CD4-positive, alpha-beta T cell treated with Interleukin-15 for 1 hour (primary cell): ENCODE results near the gene DGKG.

Experiments used
- DNase-seq: peaks from one replicate; pipeline ENCODE4 v3.0.0-alpha.2; 2020

DGKG gene

DNA sequence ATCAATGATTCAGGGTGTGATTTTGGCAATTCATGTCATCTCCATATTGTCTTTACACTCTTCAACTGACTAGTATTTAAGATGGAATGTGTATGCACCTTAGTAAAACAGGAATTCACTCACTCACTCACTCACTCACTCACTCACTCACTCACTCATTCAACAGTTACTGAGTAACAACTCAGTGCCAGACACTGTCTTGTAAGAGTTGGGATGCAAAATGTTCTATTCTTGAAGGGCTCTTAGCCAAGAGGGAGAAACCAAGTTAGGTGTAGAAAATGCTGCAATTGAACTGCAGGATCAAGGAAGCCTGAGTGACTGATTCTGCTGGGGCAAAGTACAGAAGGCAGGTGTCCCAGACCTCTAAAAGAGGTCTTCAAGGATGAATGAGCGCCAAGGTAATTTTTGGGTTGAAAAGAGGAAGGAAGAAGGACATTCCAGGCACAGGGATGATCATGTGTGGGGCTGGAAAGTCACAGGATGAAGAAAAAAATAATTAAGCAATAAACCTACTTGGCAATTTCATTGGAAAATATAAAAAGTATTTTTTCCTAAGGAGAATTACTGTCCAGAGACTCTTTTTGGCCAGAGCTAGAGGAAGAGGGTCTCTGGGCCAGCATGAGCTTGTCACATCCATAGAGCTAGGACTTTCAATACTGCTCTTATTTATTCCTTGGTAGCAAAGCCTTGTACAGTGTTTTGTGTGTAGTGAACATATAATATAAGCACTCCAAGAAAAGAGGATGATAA is 194.2 kb downstream of the DGKG start:
- DNase-seq = no peak

DNA sequence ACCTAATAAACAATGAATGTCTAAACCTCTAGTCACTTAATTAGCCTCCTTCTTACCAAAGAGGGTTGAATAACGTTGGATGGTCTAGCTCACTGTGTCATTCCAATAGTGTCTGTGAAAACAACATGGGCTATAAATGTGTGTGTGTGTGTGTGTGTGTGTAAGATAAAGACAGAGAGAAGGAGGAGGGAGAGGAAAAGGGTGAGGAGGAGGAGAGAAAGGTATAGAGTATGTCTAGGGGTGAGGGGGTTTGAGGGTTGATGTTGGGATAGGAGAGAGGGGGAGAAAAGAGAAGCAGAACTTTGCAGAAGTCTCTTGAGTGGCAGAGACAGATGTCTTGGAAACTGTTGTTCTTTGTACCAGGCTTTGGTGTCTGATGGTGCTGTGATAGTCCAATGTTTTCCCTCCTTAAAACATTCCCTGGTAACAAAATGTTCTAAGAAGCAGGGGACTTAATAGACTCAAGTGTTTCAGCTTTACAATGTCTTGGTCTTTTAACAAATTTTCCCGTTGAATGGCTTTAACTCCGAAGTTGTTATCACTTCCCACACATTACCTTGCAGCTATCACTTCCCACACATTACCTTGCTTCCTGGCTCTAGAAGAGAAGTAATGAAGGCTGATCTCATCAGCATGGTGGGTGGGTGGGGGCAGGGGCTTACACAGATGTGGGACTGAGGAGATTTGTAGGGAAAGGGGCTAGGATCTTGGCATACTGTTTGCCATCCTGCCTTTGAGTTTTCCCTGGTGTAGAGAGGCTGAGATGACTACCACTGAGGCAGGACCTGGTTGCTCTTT is 195.3 kb downstream of the DGKG start:
- no peak for DNase-seq

DNA sequence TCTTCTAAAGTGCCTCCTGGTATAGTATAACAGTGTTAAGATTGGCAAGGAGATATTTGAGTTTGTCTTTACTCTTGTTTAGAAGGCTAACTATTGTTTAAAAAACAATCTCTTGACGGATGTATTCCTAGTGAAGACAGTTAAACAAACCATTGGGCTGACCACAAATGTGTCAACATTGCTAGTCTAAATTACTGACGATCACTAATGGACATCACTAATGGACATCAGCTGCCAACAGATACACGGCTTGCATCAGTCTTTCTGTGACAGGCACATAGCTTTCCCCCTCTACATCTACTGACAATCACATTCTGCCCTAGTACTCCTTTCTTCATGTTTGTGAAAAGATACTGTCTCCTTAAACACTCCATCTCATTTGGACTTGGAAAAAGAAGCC is 196.0 kb downstream of the DGKG start:
- DNase-seq = no peak

DNA sequence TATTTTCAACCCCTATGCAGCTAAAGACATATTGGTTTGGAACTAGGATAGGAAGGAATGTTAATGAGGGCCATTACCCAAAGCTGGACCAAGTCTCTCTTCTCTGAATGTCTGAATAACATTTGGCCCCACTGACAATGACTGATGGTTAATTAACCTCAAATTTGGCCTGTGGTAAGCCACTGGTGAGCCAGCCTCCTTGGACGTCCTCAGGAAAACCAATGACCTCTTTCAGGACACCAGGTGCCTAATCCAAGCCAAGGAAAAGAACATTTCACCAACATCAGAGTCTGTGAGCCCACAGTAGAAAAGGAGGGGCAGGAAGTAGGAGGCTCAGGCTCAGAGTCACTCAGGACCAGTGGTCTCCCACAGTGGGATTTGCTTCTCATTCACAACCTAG is 196.7 kb downstream of the DGKG start:
- no peak for DNase-seq

DNA sequence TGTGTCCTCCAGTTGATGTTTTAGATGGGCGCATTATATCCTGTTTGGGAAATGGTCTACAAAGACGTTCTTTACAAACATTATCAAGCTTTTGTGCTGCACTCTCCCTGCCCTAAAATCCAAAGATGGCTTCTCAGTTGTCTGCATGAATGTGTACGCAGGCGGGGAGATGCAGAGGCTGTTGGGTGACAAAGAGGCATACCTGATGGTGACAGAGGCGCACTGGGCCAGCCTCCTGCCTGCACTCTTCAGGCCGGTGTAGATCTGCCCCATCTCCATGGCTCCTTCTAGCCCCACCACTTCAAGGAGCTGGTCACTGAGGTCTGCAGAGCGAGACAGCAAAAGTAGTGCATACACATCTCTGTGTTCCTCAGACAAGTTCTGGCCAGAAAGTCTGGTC is 197.3 kb downstream of the DGKG start:
- no peak for DNase-seq

DNA sequence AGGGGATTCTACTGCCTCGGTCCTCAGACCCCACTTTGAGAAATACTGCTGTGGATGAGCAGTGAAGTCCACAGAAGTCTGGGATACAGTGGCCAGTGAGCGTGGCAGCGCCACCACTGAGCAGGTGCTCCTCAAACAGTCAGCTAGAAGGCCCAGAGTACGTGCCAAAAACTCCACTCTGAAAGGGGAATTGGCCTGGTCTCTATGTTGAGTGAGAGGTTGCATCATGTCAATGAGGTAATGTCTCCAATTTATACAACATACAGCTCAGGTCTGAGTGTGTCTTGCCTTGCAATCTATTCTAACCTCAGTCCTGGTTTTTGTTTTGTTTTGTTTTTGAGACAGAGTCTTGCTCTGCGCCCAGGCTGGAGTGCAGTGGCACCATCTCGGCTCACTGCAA is 199.8 kb downstream of the DGKG start:
- peak; percentile 26 for DNase-seq

DNA sequence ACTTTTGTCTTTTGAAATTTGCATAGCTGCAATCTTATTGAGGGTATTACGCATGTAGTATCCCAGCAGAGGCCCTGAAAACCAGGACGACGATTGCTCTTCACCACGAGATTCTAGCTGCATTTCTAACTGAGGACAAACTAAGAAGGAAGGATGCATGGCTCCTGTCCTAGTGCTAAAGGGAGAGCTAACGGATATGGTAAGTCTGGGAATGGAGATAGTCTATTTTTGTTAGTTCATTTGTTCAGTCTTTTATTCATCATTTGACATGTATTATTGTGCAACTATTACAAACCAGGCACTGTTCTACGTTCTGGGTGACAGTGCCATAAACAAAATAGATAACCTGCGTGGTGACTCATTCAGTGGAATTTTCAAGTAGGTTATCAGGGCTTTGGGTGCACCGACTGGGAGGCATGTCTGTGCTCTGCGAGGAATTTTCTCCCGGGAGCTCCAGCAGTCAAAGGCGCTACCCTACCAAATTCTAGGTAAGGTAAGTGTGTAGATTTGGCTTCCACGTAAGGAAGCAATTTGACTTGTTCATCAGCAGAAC is 201.3 kb downstream of the DGKG start:
- no peak for DNase-seq

DNA sequence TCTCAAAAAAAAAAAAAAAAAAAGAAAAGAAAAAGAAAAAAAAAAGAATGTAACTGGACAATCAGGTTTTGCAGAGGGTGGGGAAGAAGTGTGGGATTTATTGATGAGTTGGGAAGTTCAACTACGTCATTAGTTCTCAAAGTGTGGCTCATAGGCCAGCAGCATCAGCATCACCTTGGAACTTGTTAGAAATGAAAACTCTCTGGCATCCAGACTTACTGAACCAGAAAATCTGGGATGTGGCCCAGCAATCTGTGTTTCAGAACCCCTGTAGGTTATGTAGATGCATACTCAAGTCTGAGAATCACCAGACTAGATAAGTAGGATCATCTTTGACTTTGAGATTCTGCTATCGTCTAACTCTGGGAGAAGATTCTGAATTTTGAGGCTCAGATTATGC is 207.4 kb downstream of the DGKG start:
- no peak for DNase-seq

DNA sequence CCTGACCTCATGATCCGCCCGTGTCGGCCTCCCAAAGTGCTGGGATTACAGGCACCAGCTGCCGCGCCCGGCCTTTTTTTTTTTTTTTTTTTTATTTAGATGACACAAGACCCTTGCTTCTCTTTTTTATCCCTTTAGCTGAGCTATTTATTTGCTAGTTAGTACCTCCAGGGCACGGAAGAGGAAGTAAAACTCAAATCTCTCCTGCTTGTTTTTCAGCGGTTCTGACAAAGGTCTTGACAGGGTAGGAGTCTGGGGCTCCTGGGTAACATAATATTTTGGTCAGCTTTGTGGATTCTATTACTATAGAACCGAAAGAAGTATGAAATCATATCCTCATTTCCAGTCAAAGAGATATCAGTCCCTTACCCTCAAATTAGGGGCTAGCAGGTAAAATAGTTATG is 209.1 kb downstream of the DGKG start:
- DNase-seq = peak; percentile 50

DNA sequence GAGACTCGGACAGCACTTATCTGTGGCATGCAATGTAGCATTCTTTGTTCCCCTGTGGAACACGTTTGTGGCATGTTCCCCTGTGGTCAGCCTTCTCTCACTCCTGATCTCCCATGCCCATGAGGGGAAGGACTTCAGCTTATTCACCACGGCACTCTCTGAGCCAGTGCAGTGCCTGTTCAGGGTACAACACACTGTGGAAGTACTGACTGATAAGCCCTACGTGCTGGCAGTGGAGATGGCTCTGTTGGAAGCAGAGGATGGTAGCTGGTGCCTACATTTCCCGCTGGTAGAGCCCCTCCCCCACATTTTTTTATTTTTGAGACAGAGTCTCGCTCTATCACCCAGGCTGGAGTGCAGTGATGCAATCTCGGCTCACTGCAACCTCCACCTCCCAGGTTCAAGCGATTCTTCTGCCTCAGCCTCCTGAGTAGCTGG is 209.7 kb downstream of the DGKG start:
- DNase-seq = no peak

DNA sequence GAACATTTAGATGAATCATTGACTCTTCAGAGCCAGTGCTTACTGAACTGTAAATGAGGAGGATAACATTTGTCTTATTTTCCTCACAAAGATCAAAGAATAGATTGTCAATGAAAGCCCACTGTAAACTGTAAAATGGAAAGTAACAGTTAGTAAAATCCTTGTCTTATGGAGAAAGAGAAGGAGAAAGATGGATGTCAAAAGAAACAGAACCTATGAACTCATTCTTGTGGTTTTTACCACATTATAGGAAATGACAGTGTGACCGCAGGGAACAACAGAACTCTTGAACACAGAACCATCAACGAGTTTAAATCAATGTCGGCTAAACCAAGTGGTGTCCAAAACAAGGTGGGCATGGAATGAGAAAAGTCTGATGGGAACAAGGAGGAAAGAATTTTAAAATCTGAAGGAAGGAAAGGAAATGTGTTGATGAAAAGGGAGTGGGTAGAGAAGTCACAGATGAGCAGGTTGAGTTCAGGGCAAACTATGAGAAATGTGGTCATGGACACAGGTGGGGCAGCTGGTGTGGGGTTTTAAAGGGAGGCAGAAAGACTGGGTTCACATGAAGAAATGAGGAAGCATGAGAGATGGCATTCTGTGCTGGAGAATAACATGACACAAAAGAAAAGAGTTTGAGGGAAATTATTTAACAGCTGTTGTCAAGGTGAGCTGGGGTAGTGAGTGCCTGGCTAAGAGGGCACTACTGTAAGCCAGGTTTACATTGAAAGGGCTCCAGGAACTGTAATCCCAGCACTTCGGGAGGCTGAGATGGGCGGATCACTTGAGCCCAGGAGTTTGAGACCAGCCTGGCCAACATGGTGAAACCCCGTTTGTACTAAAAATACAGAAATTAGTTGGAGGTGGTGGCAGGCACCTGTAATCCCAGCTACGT is 210.7 kb downstream of the DGKG start:
- no peak for DNase-seq

DNA sequence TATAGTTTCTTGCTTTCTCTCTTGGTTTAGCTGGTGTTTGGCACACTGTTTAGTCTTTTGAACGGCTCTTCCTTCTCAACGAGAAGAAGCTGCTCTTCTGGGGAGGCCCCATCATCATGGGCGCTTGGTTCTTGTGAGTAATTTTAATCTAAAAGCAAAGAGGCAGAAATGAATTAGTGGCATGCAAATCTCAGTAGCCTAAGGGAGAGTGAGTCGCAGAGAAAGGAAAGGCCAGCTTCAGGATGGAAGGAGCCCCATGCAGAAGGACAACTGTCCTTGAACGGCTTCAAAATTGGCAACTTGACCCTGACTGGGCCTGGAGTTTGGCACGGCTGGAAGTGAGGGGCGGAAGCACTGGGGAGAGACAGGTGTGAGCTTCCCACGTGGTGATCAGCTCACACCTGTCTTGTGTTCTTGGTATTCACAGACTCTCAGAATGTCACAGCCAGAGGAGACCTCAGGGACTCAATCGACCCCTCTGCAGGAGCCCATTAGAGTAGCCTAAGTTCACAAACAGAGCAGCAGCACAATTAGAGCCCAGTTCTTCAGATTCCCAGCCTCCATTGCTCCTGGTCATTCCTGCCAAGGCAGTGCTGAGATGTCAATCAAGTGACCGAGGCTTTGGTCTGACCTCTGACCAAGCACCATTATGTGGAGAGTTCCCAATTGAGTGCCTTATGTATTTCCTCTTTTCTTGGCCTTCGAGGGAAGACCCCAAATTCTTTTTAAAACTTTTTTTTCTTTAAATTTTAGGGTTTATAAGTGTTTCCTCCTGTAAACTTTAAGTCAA is 211.8 kb downstream of the DGKG start:
- DNase-seq = no peak

DNA sequence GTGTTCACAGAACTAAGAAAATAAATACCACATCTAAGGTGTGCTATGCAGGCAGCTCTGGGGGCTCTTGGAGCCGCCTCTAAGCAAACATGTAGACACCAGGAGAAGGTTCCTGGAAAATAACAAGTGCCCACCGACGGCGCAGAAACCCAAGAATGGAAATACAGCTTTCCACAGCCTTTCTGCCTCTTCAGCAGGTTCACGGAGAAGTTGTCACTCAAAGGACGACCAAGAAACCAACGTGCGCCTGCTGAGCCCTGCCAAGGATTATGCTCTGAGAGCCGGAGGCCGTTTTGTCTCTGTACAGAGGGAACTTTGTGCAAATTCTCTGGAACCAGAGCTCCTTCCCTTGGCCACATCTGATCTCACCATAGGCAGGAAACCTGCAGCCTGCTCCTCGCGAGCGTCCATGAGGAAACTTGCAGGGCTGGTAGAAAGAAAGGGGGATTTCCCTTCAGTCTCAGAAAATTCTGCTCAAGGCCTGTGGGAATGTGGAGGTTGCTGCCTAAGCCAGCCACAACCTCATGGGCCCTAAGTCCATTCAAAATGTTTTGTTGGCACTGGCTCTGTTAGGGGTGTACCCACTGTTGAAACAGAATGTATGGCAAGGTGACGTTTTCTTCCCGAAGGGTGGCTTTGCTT is 212.6 kb downstream of the DGKG start:
- DNase-seq = no peak

DNA sequence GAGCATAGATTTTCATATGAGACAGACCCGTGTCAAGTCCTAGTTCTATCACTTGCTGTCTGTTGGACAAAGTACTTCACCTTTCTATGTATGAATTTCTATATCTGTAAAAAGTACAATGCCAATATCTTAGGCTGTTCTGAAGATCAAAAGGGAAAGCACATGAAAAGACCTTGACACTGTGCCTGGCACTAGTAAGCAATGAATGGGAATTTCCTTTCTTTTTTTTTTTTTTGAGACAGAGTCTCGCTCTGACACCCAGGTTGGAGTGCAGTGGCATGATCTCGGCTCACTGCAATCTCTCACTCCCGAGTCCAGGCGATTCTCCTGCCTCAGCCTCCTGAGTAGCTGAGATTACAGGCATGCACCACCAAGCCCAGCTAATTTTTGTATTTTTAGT is 217.8 kb downstream of the DGKG start:
- no peak for DNase-seq

DNA sequence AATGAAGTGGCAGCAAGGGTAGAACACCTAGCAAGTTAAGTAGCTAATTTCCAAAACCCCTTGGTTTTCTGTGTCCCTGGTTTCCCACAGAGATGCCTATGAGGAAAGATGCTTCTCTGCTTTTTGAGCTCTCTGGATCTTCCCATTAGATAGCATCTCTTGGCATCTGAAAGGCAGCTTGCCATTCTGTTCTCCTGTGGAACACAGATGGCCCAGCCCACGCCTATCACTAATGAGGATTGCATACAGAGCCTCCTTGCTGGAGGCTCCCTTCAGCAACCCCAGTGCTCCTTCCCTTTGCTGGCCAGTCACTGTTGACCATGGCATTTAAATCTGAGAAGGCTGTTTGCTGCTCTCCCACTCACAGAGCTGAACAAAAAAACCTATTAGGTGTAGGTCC is 218.8 kb downstream of the DGKG start:
- no peak for DNase-seq

DNA sequence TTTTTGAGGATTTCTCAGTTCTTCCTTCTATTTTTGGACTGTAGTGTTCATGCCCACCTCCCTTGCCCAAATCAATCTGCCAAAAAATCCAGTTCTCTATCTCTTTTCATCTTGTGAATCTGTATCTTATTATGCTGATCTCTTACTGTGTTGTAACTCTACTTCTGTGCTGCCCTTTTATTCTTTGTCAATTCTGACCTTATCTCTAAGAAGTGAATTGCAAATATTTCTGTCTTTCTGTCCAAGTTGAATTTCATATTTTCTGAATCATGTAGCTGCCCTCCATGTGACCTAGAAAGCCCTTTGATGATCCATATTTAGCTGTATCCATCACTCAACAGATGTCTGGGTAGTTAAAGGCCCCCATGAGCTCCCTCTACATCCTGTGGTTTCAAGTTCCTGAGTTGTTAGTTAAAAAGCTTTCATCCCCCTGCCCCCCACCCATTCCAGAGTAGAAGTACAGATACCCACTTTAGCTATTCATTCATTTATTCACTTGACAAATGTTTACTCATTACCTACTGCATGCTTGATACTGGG is 219.6 kb downstream of the DGKG start:
- DNase-seq = no peak

DNA sequence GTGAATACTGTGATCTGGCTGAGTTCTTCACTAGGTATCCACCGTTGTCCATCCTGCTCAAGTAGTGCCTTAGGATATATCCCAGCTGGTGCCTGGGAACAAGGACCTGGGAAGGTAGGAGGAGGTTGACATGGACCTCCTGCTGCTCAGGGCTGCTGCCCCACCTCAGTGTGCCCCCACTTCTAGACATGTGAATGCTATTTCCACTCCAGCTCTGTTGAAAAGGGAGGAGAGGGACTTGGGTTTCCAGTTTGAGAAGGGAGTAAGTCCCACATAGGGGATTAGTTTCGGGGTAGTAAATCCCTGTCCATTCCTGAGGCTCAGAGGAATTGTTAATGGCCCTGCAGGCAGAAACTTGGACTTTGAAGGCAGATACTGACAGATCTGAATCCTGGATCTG is 220.2 kb downstream of the DGKG start:
- DNase-seq = no peak

DNA sequence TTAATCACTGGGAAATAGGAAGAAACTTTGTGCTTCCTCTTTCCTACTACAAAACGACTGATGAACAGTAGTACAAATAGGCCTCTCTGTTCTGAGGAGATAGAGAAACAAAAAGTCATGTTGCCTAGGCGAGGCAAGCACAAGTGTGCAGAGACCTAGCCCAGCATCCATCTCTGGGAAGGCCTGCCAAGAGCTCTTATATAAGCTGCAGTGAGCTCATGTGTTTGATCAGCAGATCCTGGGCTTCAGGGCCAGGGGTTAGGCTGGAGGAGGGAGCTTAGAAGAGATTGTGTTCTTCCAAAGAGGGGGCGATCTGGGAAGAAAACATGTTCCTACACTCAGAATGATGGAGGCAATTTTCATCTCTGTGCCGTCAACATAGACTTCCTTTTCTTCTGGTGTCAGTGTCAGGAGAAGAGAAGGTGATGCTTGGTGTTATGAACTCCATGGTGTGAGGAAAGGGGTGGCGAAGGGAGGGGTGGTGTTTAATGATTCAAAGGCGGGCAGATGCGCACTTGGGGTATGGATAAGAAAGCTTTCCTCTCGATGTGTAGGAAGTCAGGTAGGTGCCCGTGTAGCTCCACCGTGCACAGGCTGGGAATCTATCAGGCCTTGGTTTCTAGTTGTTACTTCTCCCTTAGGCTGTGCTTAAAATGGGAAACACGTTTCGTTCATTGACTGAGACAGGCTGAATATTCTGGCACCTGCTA is 223.6 kb downstream of the DGKG start:
- DNase-seq = no peak

DNA sequence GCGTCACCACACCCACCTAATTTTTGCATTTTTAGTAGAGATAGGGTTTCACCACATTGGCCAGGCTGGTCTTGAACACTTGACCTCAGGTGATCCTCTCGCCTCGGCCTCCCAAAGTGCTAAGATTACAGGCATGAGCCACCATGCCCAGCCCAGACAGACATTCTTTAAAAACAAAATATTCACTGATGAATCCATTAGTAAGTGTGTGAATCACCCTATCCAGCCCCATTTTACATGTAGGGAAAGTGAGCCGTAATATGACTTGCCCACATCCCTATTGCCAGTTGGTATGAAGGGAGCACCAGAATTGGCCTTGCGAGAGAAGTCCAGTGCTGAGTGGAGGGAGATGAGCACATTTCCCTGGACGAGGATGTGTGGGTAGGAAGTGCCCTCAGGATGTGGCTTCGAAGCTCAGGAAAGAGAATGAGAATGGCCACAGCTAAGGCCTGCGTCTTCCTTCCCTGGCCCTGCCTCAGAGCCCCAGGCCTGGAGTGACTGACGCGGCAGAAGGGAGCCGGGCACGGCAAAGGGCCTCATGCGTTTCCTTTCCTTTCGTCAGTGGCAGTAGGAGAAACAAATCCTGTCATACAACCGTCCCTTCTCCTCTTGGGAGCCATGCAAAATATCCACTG is 224.9 kb downstream of the DGKG start:
- DNase-seq = no peak

DNA sequence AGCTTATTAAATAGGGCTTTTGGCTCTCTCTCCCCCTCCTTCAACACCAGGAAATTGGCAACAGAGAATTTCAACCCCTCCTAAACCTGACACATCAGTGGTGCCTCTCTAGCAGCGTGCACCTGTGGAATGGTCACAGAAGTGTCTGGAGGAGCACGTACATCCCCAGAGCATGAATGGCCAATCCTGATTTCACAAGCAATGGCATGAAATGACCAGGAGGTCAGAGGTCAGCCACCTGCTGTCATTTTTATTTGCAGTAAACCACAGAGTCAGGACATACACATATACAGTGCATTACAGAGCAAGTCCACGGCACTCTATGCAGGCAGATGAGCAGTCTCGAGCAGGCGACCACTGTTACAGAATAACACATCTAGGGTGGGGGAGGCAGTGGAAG is 228.1 kb downstream of the DGKG start:
- no peak for DNase-seq
